ENCODE results near the gene SIX2. TPM values are rescaled to one million over a fixed set of nuclear protein-coding genes. Genes with fewer than 3 reads are reported as not detected.
A peak's percentile ranks its signal among the peaks of the same experiment; 100 is the strongest.

The SIX2 gene
- total RNA-seq, 1 donor from 2014 or later, result 4.2 TPM

GRCh38 chr2:44970846-44971450 is 38.3 kb downstream of the SIX2 start:
- no peak for TF ChIP-seq CTCF (IDR thresholded peaks at IDR 0.05; ENCODE audit: insufficient read depth, low read length, severe bottlenecking)
- Histone ChIP-seq H3K27me3 (ENCODE audit: control insufficient read depth, insufficient read depth, low read length) (no peaks in the 10 kb centered on the region), H3K4me3 (ENCODE audit: low read depth, low read length) (no peak overlapping the region), H3K36me3 (ENCODE audit: control insufficient read depth, insufficient read depth, low read length) (no peaks in the 10 kb centered on the region)
- no peak for FAIRE-seq
- DNase-seq (ENCODE audit: low read depth), result no peak

GRCh38 chr2:44969936-44970335 is 39.3 kb downstream of the SIX2 start:
- H3K27me3 ChIP-seq (ENCODE audit: control insufficient read depth, insufficient read depth, low read length), result no peaks in the 10 kb centered on the region
- DNase-seq (ENCODE audit: low read depth) (peak; percentile 91), FAIRE-seq (no peak)
- no peak for TF ChIP-seq CTCF (IDR thresholded peaks at IDR 0.05; ENCODE audit: insufficient read depth, low read length, severe bottlenecking)
- no peaks in the 10 kb centered on the region for H3K36me3 ChIP-seq (ENCODE audit: control insufficient read depth, insufficient read depth, low read length)
- H3K4me3 ChIP-seq (ENCODE audit: low read depth, low read length), result no peak overlapping the region

GRCh38 chr2:44967727-44968432 is 41.4 kb downstream of the SIX2 start:
- Histone ChIP-seq H3K36me3 (ENCODE audit: control insufficient read depth, insufficient read depth, low read length) (no peaks in the 10 kb centered on the region), H3K4me3 (ENCODE audit: low read depth, low read length) (no peak overlapping the region), H3K27me3 (ENCODE audit: control insufficient read depth, insufficient read depth, low read length) (no peaks in the 10 kb centered on the region)
- no peak for TF ChIP-seq CTCF (IDR thresholded peaks at IDR 0.05; ENCODE audit: insufficient read depth, low read length, severe bottlenecking)
- DNase-seq (ENCODE audit: low read depth) (no peak), FAIRE-seq (no peak)

- Histone ChIP-seq H3K36me3 (ENCODE audit: control insufficient read depth, insufficient read depth, low read length) (no peaks in the 10 kb centered on the region), H3K4me3 (ENCODE audit: low read depth, low read length) (no peak overlapping the region), H3K27me3 (ENCODE audit: control insufficient read depth, insufficient read depth, low read length) (no peaks in the 10 kb centered on the region)
- FAIRE-seq (no peak), DNase-seq (ENCODE audit: low read depth) (no peak)
- TF ChIP-seq CTCF (IDR thresholded peaks at IDR 0.05; ENCODE audit: insufficient read depth, low read length, severe bottlenecking), result no peak
Observed at GRCh38 chr2:44967056-44967455, 42.2 kb downstream of the SIX2 start.

- H3K4me3 ChIP-seq (ENCODE audit: low read depth, low read length), result no peak overlapping the region
- TF ChIP-seq CTCF (IDR thresholded peaks at IDR 0.05; ENCODE audit: insufficient read depth, low read length, severe bottlenecking), result no peak
- DNase-seq (ENCODE audit: low read depth), result no peak
- H3K36me3 ChIP-seq (ENCODE audit: control insufficient read depth, insufficient read depth, low read length), result no peaks in the 10 kb centered on the region
- no peaks in the 10 kb centered on the region for H3K27me3 ChIP-seq (ENCODE audit: control insufficient read depth, insufficient read depth, low read length)
- FAIRE-seq, result no peak
Observed at GRCh38 chr2:44965684-44966083, 43.6 kb downstream of the SIX2 start.

Data from bronchial epithelial cell (primary cell).